Choroid plexus epithelial cell (primary cell): ENCODE results near the gene FUOM.

Experiments
- DNase-seq: peaks from one replicate; pipeline ENCODE4 v3.0.0-alpha.2; 2010; ENCODE audit warnings: low read depth
- H3K4me3 ChIP-seq: 2 replicates; pipeline ENCODE4 v1.5.1; 2011; ENCODE audit warnings: low read depth, mild to moderate bottlenecking, control low read depth, low read length, moderate library complexity
- CTCF ChIP-seq: conservative IDR thresholded peaks from 2 replicates; pipeline ENCODE4 v1.5.1; 2011; ENCODE audit warnings: low read depth, mild to moderate bottlenecking, control low read depth, inconsistent platforms, low read length, moderate library complexity

FUOM gene

GRCh38 chr10:133334503-133335245 is 23.1 kb downstream of the FUOM start:
- no peak for TF ChIP-seq CTCF
- H3K4me3 ChIP-seq, result peak overlapping the region; percentile 46
- peak; percentile 26 for DNase-seq

DNA sequence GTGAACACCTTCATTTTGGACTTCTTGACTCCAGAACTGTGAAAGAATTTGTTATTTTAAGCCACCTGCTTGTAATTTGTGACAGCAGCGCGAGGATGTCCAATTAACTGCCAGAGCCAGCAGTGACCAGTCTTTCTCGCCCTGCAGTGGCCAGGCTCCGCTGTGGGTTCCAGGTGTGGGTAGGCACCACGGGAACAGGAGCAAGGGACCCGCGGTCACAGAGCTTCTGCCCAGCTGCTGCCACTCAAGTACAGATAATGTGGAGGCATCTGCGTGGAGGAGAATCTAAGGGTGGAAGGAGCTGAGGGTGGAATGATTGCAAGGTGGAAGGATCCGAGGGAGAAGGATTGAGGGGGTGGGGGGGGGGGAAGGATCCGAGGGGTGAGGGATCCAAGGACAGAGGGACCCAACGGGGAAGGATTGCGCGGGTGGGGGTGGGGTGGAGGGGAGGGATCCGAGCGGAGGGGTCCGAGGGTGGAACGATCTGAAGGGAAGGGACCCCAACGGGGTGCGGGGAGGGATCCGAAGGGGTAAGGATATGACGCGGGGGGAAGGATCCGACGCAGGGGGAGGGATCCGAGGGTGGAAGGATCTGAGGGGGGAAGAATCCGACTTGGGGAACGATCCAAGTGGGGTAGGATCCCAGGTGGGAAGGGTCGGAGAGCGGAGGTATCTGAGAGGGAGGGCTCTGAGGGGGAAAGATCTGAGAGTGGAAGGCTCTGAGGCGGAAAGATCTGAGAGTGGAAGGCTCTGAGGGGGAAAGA is 24.7 kb downstream of the FUOM start:
- no peak for TF ChIP-seq CTCF
- H3K4me3 ChIP-seq, result no peak overlapping the region
- no peak for DNase-seq

GRCh38 chr10:133329491-133330202 is 28.2 kb downstream of the FUOM start:
- peak; percentile 90 for TF ChIP-seq CTCF
- DNase-seq, result peak; percentile 93
- H3K4me3 ChIP-seq, result peak overlapping the region; percentile 22

DNA sequence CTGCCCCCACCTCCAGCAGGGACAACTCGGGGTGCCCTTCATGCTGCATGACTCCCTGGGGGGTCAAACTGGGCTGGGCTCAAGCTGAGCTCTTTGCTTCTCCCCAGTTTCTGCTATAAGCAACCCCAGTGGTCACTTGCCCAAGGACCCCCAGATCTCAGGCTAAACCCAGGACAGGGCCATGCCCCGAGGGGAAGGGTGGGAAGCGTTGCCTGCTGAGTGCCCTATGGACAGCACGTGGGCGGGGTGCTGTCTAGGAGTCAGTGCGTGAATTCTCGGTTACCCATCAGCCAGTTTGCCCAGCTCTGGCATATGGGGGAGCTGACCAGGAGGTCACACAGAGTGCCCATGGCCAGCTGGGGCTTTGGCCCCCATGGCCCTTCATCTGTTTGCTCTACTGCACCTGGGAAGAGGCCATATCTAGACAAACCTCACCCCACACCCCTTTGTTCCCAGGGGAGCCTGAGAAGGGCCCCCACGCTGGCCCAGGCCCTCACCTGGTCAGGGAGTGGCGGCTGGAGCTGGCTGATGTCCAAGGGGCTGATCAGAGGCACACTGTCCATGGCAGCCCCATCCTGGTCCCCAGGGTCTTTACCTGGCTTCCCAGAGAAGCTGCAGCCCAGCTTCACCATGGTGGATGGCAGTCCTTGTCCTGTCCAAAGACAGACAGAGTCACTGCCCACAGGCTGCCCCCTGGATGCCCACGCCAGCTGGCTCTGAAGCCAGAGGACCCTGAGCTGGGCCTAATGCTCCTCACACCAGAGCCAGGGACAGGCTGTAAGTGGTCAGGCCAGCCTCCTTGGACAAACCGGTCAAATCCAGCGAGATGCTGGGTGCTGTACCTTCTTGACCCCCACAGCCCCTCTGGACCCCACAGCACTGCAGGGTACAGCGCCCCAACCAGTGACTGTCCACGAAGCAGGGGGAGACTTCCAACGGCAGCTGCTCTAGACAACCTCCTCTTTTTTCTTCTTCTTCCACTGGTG is 29.2 kb downstream of the FUOM start:
- no peak for DNase-seq
- H3K4me3 ChIP-seq, result no peak overlapping the region
- no peak for TF ChIP-seq CTCF

DNA sequence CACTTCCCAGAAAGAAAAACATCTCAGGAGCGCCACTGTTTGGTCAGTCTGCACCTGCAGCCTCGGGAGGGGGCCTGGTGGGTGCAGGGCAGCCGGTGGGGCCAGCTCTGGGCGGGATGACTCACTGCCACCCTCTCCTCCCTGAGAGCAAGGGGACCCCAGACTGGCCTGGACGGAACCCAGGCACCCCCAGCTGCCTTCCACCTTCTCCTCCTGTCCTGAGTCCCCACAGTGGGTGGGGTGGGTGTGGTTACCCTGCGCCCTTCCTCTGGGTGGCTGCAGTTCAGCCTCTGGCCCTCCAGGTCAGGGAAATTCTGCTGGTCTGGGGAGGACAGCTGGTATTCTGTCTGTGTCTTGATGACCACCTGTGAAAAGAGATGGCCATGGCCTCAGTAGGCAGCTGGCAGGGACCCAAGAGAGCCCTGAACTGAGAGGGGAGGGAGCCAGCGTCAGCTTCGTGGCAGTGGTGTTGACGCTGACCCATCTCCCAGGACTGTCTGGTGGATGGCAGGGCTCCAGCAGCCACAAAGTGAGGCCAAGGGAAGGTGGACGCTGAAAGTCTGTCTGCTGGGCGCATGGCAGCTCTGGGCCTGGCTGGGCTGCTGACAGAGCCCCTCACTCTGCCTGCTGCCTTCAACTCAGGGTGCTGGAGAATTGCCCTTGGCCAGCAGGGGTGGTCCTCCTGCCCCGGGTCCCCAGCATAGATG is 30.0 kb downstream of the FUOM start:
- no peak for TF ChIP-seq CTCF
- no peak for DNase-seq
- no peak overlapping the region for H3K4me3 ChIP-seq
